ENCODE measurements around the gene CT47A1. TPM values are rescaled to one million over a fixed set of nuclear protein-coding genes. Genes with fewer than 3 reads are reported as not detected.

Gene CT47A1
- total RNA-seq, 1 donor from 2014 or later, result not detected

DNA sequence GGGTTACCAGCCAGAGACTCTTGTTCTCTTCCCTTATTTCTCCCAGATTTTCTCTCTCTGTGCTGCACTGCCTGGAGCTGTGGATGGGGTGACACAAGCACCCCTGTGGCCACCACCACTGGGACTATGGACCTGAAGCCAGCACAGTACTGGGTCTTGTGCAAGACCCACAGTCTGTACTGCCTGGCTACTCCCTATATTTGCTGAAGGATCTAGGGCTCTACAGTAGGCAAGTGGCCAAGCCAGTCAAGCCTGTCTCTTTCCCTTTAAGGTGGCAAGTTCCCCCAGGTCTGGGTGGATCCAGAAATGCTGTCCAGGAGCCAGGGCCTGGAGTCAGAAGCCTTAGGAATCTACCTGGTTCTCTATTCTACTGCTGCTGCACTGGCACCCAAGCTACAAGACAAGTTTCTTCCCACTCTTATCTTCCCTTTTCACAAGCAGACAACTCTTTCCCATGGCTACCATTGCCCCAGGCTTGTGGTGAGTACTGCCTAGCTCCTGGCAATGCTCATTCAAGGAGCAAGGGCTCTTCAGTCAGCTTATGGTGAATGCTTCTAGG is 28.4 kb upstream of the CT47A1 start:
- no peak overlapping the region for H3K27ac Mint-ChIP-seq (ENCODE audit: unreplicated experiment)
- TF ChIP-seq, protein P1, sequence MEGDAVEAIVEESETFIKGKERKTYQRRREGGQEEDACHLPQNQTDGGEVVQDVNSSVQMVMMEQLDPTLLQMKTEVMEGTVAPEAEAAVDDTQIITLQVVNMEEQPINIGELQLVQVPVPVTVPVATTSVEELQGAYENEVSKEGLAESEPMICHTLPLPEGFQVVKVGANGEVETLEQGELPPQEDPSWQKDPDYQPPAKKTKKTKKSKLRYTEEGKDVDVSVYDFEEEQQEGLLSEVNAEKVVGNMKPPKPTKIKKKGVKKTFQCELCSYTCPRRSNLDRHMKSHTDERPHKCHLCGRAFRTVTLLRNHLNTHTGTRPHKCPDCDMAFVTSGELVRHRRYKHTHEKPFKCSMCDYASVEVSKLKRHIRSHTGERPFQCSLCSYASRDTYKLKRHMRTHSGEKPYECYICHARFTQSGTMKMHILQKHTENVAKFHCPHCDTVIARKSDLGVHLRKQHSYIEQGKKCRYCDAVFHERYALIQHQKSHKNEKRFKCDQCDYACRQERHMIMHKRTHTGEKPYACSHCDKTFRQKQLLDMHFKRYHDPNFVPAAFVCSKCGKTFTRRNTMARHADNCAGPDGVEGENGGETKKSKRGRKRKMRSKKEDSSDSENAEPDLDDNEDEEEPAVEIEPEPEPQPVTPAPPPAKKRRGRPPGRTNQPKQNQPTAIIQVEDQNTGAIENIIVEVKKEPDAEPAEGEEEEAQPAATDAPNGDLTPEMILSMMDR (IDR thresholded peaks at IDR 0.05; ENCODE audit: unreplicated experiment), result no peak
- H3K4me3 Mint-ChIP-seq (ENCODE audit: unreplicated experiment), result no peak overlapping the region
- no peak for DNase-seq (ENCODE audit: low spot score)
- no peaks in the 10 kb centered on the region for H3K4me1 Mint-ChIP-seq (ENCODE audit: unreplicated experiment)
- H3K36me3 Mint-ChIP-seq (ENCODE audit: low read depth, unreplicated experiment), result no peaks in the 10 kb centered on the region
- H3K9me3 Mint-ChIP-seq (ENCODE audit: unreplicated experiment), result no peaks in the 10 kb centered on the region
- no peaks in the 10 kb centered on the region for H3K27me3 Mint-ChIP-seq (ENCODE audit: unreplicated experiment)

GRCh38 chrX:121011254-121011653 is 25.7 kb upstream of the CT47A1 start:
- TF ChIP-seq, protein P1 (IDR thresholded peaks at IDR 0.05; ENCODE audit: unreplicated experiment), result no peak
- Mint-ChIP-seq H3K27me3 (ENCODE audit: unreplicated experiment) (no peaks in the 10 kb centered on the region), H3K4me1 (ENCODE audit: unreplicated experiment) (no peaks in the 10 kb centered on the region), H3K4me3 (ENCODE audit: unreplicated experiment) (no peak overlapping the region), H3K27ac (ENCODE audit: unreplicated experiment) (no peak overlapping the region), H3K36me3 (ENCODE audit: low read depth, unreplicated experiment) (no peaks in the 10 kb centered on the region), H3K9me3 (ENCODE audit: unreplicated experiment) (no peaks in the 10 kb centered on the region)
- no peak for DNase-seq (ENCODE audit: low spot score)

DNA sequence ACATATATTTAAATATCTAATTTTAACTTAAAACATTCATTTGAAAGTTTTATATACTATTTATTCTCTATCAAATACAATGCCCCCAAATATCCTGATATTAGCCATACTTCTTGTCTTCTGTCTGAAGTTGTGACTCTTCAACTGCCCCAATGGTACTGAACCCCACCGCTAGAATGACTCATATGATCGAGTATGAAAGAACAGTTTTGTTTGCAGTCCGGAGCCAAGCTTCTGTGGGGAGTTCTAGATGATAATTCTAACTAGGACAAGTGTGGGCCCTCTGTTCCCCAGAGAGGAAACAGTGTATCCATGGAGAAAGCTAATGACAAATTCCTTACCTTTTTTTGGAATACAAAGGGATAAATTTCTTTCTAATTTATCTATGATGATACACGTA is 24.7 kb upstream of the CT47A1 start:
- no peak overlapping the region for H3K27ac Mint-ChIP-seq (ENCODE audit: unreplicated experiment)
- no peaks in the 10 kb centered on the region for H3K9me3 Mint-ChIP-seq (ENCODE audit: unreplicated experiment)
- H3K4me1 Mint-ChIP-seq (ENCODE audit: unreplicated experiment), result no peaks in the 10 kb centered on the region
- TF ChIP-seq, protein P1 (IDR thresholded peaks at IDR 0.05; ENCODE audit: unreplicated experiment), result no peak
- no peaks in the 10 kb centered on the region for H3K27me3 Mint-ChIP-seq (ENCODE audit: unreplicated experiment)
- no peaks in the 10 kb centered on the region for H3K36me3 Mint-ChIP-seq (ENCODE audit: low read depth, unreplicated experiment)
- no peak for DNase-seq (ENCODE audit: low spot score)
- H3K4me3 Mint-ChIP-seq (ENCODE audit: unreplicated experiment), result no peak overlapping the region

DNA sequence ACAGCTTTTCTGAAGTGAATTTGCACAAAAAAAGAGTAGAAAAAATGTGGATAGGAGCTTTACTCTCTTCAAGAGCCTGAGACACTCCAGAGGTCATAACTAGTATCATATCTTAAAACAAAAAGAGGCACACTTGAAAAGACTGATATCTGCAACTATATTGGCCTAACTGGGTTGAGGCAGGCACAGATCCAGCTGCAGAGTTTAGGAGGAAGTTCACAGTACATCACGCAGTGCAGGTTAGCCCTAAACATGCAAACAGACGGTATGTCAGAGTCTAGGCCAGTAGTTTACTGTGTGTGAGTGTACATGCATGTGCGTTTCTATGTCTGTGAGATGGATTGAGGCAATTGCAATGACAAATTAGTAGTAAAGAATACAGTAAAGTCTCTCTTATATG is 24.2 kb upstream of the CT47A1 start:
- H3K9me3 Mint-ChIP-seq (ENCODE audit: unreplicated experiment), result no peaks in the 10 kb centered on the region
- H3K27me3 Mint-ChIP-seq (ENCODE audit: unreplicated experiment), result no peaks in the 10 kb centered on the region
- no peak overlapping the region for H3K27ac Mint-ChIP-seq (ENCODE audit: unreplicated experiment)
- TF ChIP-seq, protein P1 (IDR thresholded peaks at IDR 0.05; ENCODE audit: unreplicated experiment), result no peak
- no peak for DNase-seq (ENCODE audit: low spot score)
- H3K4me1 Mint-ChIP-seq (ENCODE audit: unreplicated experiment), result no peaks in the 10 kb centered on the region
- H3K36me3 Mint-ChIP-seq (ENCODE audit: low read depth, unreplicated experiment), result no peaks in the 10 kb centered on the region
- no peak overlapping the region for H3K4me3 Mint-ChIP-seq (ENCODE audit: unreplicated experiment)

DNA sequence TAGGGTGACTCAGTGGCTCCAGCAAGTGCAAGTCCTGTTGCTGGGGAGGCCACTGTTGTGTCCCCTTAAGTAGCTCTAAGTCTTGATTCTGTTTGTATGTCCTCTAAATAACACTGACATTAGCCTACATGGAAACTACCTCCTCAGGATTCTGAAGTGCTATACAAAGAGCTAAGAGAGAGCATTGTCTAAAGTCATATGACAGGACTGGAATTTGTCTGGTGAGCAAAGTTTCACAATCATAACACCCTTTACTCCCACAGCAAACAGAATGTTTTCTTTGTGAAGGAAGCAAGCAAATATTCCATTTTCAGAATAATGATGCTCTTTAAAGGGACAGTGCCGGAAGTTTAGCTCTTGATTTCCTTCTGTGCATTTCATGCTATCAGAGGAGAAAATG is 23.4 kb upstream of the CT47A1 start:
- H3K27me3 Mint-ChIP-seq (ENCODE audit: unreplicated experiment), result no peaks in the 10 kb centered on the region
- no peak overlapping the region for H3K27ac Mint-ChIP-seq (ENCODE audit: unreplicated experiment)
- DNase-seq (ENCODE audit: low spot score), result no peak

More for the DNA sequence above, 23.4 kb upstream of the CT47A1 start:
- Mint-ChIP-seq H3K36me3 (ENCODE audit: low read depth, unreplicated experiment) (no peaks in the 10 kb centered on the region), H3K4me3 (ENCODE audit: unreplicated experiment) (no peak overlapping the region), H3K4me1 (ENCODE audit: unreplicated experiment) (no peaks in the 10 kb centered on the region), H3K9me3 (ENCODE audit: unreplicated experiment) (no peaks in the 10 kb centered on the region)
- TF ChIP-seq, protein P1 (IDR thresholded peaks at IDR 0.05; ENCODE audit: unreplicated experiment), result no peak

Data from endothelial cell (in vitro differentiated cells).